Urothelium cell line (cell line): ENCODE data around the gene PALMD.

Experiments used
- DNase-seq: peaks from one replicate; pipeline ENCODE4 v3.0.0; 2011; ENCODE audit warnings: low spot score, mixed read lengths
- FAIRE-seq: peaks from 2 replicates; lab custom pipeline; 2011; peaks lifted over from hg19 to GRCh38; lab: Jason Lieb, UNC

Gene PALMD, protein sequence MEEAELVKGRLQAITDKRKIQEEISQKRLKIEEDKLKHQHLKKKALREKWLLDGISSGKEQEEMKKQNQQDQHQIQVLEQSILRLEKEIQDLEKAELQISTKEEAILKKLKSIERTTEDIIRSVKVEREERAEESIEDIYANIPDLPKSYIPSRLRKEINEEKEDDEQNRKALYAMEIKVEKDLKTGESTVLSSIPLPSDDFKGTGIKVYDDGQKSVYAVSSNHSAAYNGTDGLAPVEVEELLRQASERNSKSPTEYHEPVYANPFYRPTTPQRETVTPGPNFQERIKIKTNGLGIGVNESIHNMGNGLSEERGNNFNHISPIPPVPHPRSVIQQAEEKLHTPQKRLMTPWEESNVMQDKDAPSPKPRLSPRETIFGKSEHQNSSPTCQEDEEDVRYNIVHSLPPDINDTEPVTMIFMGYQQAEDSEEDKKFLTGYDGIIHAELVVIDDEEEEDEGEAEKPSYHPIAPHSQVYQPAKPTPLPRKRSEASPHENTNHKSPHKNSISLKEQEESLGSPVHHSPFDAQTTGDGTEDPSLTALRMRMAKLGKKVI

GRCh38 chr1:99645699-99646531 lies at the start of gene PALMD:
PALMD (plus strand) TSS chr1:99646113; CDS start chr1:99646318, 205 bp downstream.
- FAIRE-seq = no peak
- DNase-seq = peak; percentile 37

DNA sequence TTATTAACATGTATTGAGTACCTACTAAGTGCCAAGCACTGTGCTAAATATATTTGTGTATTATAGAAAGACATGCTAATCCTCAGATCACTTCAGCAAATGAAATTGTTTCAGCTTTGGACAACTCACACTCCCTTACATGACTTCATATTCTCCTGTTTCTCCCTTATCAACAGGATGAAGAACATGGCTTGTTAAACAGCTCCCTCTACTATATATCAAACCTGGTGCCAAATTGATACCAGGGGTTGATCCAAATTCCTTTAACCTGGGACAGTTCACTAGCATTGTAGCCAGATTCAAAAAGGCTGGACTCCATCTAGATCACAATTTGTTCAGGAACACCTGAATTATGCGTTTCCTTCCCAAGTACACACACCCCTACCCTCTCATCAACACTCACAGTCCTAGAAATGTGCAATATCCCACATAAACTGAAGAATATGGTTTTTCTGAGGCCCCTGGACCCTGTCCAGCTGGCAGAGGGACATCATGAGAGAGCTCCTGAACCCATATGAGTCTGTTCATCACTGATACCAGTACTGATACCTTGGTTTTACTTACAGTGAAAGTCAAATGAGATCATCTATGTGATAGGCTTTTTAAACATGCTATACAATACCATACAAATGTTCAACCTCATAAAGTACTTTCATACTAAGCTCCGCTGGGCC lies 47.0 kb upstream of the PALMD start:
- FAIRE-seq (no peak), DNase-seq (no peak)

DNA sequence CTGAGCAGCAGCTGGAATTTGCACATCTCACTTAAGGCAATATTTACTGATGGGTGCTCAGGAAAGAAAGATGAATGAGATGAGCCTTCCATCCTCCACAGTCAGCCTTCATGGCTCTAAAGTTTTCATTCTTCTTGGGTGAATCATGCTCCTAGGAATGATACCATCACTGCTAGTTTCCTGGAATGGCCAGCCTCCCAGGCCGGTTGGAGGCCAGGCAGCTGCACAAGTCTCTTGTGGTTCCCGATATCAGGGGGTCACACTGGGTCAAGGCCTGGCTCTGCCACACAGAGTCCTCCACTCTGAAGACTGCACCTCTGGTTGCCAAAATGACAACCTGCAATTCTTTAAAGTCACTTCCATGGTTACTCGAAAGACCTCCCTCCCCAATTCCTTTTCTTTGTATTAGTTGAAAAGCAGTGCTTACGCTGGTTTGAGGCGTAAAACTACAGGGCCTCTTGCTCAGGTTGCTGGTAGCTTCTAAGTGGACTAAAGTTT lies 46.2 kb upstream of the PALMD start:
- DNase-seq = peak; percentile 78
- peak; percentile 82 for FAIRE-seq

- no peak for FAIRE-seq
- DNase-seq = no peak
These were observed 45.1 kb upstream of the PALMD start for GRCh38 chr1:99600782-99601181.

- no peak for FAIRE-seq
- DNase-seq = no peak
These were observed 44.7 kb upstream of the PALMD start for GRCh38 chr1:99601208-99601607.

GRCh38 chr1:99601709-99602403 lies 44.1 kb upstream of the PALMD start:
- DNase-seq (no peak), FAIRE-seq (no peak)

GRCh38 chr1:99602404-99602969 lies 43.4 kb upstream of the PALMD start:
- FAIRE-seq (no peak), DNase-seq (no peak)

- no peak for FAIRE-seq
These were observed 42.0 kb upstream of the PALMD start for GRCh38 chr1:99603699-99604560.

GRCh38 chr1:99606306-99606705 lies 39.6 kb upstream of the PALMD start:
- FAIRE-seq (no peak), DNase-seq (no peak)

More at GRCh38 chr1:99603699-99604560, 42.0 kb upstream of the PALMD start:
- no peak for DNase-seq

DNA sequence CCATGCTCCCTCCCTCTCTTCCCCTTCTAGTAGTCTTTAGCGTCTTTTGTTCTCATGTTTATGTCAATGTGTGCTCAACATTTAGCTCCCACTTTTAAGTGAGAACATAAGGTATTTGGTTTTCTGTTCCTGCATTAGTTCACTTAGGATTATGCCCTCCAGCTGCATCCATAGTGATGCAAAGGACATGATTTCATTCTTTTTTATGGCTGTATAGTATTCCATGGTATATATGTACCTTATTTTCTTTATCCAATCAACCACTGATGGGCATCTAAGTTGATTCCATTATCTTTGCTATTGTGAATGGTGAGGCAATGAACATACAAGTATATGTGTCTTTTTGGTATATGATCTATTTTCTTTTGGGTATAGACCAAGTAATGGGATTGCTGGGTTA lies 38.3 kb upstream of the PALMD start:
- no peak for FAIRE-seq

DNA sequence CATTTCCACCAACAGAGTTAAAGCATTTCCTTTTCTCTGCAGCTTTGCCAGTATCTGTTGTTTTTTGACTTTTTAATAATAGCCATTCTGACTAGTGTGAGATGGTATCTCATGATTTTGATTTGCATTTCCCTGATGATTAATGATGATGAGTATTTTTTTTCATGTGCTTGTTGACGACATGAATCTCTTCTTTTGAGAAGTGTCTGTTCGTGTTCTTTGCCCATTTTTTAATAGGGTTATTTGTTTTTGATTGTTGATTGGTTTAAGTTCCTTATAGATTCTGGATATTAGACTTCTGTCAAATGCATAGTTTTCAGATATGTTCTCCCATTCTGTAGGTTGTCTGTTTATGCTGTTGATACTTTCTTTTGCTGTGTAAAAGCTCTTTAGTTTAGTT lies 37.9 kb upstream of the PALMD start:
- no peak for FAIRE-seq
- DNase-seq = no peak

More for the DNA sequence above, 38.3 kb upstream of the PALMD start:
- DNase-seq = no peak

DNA sequence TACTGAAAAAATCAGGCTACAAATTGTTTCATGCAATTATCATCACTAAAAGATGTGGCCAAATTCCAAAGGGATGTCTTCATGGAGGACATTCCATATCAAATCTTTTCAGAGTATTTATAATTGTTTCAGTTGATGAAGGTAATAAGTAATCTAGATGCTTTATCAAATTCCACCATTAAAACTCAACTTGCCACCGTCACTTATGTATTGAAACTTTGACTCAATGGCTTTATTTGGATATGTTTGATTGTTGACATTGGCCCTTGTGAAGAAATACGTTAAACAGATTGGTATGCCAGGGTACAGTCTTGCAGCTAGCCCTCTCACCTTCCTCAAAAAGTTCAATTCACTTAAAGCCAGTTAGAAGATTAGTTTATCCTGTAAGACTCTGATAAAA lies 32.2 kb upstream of the PALMD start:
- DNase-seq = no peak
- FAIRE-seq = no peak

DNA sequence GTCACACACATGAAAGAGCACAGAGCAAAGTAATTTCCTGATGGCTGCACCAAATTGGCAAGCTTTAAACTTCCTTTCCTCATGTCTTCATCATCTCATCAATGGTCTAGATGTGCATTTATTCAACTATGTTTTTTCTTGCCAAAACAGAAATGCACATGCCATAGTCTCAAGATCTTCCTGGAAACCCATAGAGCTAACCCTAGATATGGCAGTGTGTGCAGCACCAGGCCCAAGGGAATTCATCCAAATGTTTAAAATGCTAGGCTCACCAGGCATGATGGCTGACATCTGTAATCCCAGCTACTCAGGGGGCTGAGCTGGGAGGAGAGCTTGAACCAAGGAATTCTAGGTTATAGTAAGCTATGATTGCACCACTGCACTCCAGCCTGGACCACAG lies 31.2 kb upstream of the PALMD start:
- no peak for DNase-seq
- FAIRE-seq = no peak

- FAIRE-seq (no peak), DNase-seq (no peak)
These were observed 26.3 kb upstream of the PALMD start for GRCh38 chr1:99619583-99619982.

GRCh38 chr1:99621340-99621901 lies 24.5 kb upstream of the PALMD start:
- no peak for DNase-seq
- FAIRE-seq = no peak

DNA sequence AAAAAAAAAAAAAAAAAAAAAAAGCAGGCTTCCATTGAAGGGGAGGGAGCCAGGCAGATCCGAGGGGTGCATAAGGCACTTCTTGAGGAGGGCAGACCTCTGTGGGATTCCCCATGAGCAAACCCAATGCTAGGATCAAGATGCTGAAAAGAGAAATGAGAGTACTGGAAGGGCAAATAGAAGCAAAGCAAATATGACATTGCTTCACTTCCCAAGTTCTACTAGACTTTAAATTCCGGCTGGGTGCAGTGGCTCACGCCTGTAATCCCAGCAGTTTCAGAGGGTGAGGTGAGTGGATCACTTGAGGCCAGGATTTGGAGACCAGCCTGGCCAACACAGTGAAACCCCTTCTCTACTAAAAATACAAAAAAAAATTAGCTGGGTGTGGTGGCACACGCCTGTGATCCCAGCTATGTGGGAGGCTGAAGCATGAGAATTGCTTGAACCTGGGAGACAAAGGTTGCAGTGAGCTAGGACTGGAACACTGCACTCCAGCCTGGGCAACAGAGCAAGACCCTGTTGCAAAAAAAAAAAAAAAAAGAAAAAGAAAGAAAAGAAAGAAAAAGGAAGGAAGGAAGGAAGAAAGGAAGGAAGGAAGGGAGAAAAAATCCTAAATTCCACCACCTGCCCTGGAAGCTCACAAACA lies 23.1 kb upstream of the PALMD start:
- DNase-seq (no peak), FAIRE-seq (no peak)

DNA sequence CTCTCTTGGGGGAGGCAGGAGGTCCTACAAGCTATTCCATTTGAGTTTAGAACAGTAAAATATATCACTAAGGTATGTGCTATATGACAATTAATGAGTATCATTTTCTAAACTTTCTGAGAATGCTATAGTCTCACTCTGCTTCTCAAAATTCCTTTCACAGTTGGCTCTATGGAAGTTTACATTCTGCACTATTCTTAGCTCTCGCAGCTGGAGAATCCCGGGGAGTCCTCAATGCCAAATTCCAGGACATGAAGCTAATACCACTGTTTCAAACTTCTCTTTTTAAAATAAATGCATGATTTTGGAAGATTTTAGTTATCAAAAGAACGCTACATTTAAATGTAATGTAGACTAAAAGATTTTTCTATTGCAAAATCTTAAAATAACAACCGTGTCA lies 22.4 kb upstream of the PALMD start:
- DNase-seq = no peak

GRCh38 chr1:99627615-99628014 lies 18.3 kb upstream of the PALMD start:
- DNase-seq (no peak), FAIRE-seq (no peak)

More for the DNA sequence above, 22.4 kb upstream of the PALMD start:
- no peak for FAIRE-seq
